ENCODE results near the gene TAS1R3. TPM values are rescaled to one million over a fixed set of nuclear protein-coding genes. Genes with fewer than 3 reads are reported as not detected.

TAS1R3 gene
- total RNA-seq, 1 experiment from 2014 or later, result 0.28 TPM

DNA sequence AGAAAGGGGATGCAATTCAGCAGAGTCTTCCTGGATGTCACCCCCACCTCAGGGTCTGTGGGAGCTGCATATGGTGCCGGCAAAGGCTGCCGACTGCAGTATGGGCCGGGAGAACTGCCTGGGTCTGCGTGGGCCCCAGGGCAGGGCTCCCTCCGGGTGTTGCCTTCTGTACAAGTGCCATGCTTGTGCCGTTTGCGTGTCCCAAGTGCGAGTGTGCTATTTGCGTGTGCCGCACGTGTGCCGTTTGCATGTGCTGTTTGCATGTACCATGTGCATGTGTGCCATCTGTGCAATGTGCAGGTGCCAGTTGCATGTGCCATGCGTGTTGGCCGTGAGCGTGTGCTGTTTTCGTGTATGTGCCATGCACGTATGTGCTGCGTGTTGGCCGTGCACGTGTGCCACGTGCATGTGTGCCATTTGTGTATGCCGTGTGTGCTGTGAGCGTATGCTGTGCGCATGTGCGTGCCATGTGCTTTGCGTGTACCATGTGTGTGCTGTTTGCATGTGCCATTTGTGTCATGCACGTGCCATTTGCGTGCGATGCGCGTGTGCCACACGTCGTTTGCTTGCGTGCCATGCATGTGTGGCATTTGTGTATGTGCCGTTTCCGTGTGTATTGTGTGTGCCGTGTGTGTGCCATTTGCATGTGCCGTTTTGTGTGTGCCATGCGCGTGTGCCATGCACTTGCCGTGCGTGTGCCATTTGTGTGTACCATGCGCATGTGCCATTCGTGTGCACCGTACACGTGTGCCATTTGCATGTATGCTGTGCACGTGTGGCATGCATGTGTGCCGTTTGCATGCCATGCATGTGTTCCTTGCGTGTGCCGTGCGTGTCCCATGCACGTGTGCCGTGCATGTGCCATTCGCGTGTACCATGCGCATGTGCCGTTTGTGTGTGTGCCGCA lies 1.5 kb upstream of the TAS1R3 start:
- H3K18ac ChIP-seq (ENCODE audit: insufficient read length, low read depth, low read length), result no peak overlapping the region
- H3K4me2 ChIP-seq (ENCODE audit: insufficient read depth, insufficient read length, low read length), result no peak overlapping the region
- H2BK12ac ChIP-seq (ENCODE audit: insufficient read length, low read depth, low read length), result no peak overlapping the region
- H3K79me1 ChIP-seq (ENCODE audit: insufficient read depth, low read depth, low read length, poor library complexity, severe bottlenecking), result no peaks in the 10 kb centered on the region
- peak overlapping the region in 1 of 3 experiments; percentile 77; a peak in 2 of 7 replicates for H3K27ac Mint-ChIP-seq
- H2BK15ac ChIP-seq (ENCODE audit: low read depth, low read length), result no peak overlapping the region
- H3K9ac ChIP-seq (ENCODE audit: extremely low read depth, insufficient read length, low read length), result no peak overlapping the region
- peaks cover 4% of the 10 kb centered on the region for H3K23me2 ChIP-seq (ENCODE audit: insufficient read length, low read depth, low read length, poor library complexity, severe bottlenecking)
- H2AFZ ChIP-seq (ENCODE audit: low read length), result no peak overlapping the region
- no peaks in the 10 kb centered on the region for H4K20me1 ChIP-seq (ENCODE audit: control insufficient read depth, insufficient read depth, insufficient read length)
- TF ChIP-seq, protein P1, sequence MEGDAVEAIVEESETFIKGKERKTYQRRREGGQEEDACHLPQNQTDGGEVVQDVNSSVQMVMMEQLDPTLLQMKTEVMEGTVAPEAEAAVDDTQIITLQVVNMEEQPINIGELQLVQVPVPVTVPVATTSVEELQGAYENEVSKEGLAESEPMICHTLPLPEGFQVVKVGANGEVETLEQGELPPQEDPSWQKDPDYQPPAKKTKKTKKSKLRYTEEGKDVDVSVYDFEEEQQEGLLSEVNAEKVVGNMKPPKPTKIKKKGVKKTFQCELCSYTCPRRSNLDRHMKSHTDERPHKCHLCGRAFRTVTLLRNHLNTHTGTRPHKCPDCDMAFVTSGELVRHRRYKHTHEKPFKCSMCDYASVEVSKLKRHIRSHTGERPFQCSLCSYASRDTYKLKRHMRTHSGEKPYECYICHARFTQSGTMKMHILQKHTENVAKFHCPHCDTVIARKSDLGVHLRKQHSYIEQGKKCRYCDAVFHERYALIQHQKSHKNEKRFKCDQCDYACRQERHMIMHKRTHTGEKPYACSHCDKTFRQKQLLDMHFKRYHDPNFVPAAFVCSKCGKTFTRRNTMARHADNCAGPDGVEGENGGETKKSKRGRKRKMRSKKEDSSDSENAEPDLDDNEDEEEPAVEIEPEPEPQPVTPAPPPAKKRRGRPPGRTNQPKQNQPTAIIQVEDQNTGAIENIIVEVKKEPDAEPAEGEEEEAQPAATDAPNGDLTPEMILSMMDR (conservative IDR thresholded peaks at IDR 0.05), result no peak
- no peaks in the 10 kb centered on the region; the same call in 1 of the 2 replicates for H3K79me2 ChIP-seq (ENCODE audit: insufficient read depth, low read length)
- peaks cover 0 to 2% (median 0%) of the 10 kb centered on the region in 3 experiments; a peak in 2 of 7 replicates for H3K36me3 Mint-ChIP-seq (ENCODE audit: insufficient read depth in 1 of 3, low read depth in 3 of 3)
- no peak overlapping the region for H2BK20ac ChIP-seq (ENCODE audit: low read depth, low read length, poor library complexity, severe bottlenecking)
- H3K27me3 ChIP-seq (ENCODE audit: insufficient read depth, low read length), result no peaks in the 10 kb centered on the region
- H3K4me3 Mint-ChIP-seq, result no peak overlapping the region; a peak in 1 of 5 replicates
- no CpG with 5 or more reads among the region's 58 CpGs for WGBS (ENCODE audit: extremely low coverage, insufficient read length, low lambda C conversion rate)
- H2AK5ac ChIP-seq (ENCODE audit: insufficient read length, low read length), result no peak overlapping the region
- no peaks in the 10 kb centered on the region for H3K4me1 Mint-ChIP-seq
- H2BK120ac ChIP-seq (ENCODE audit: low read depth, low read length, poor library complexity, severe bottlenecking), result no peak overlapping the region
- H3K14ac ChIP-seq (ENCODE audit: insufficient read depth, low read length), result no peak overlapping the region
- H3K4me1 ChIP-seq (ENCODE audit: insufficient read depth, low read length), result no peaks in the 10 kb centered on the region
- no peak overlapping the region for H4K91ac ChIP-seq (ENCODE audit: insufficient read length, low read depth, low read length)
- no peak overlapping the region for H2BK5ac ChIP-seq (ENCODE audit: insufficient read length, low read length)
- H4K5ac ChIP-seq (ENCODE audit: insufficient read length, low read depth, low read length), result no peak overlapping the region
- no peak for DNase-seq
- no peak overlapping the region for H3K27ac ChIP-seq (ENCODE audit: insufficient read length, low read depth, low read length)
- no peak overlapping the region for H3K4ac ChIP-seq (ENCODE audit: low read depth, low read length)
- no peak overlapping the region for H3K23ac ChIP-seq (ENCODE audit: insufficient read length, low read depth, low read length)
- no peaks in the 10 kb centered on the region for H3K9me3 Mint-ChIP-seq
- no peak overlapping the region for H3T11ph ChIP-seq (ENCODE audit: low read length)
- no peak overlapping the region for H3K56ac ChIP-seq (ENCODE audit: insufficient read length, low read depth, low read length)
- H4K8ac ChIP-seq (replicated peaks; ENCODE audit: insufficient read length, low read depth, low read length), result no peak overlapping the region
- peaks cover 1% of the 10 kb centered on the region; the same call in 1 of the 2 replicates for H3K27me3 Mint-ChIP-seq (ENCODE audit: low read depth)
- no peaks in the 10 kb centered on the region for H3K9me3 ChIP-seq (ENCODE audit: control insufficient read depth, low read depth, low read length)
